Umbilical cord (tissue), 2 donors: ENCODE data around the gene FBXL13. TPM values are rescaled to one million over a fixed set of nuclear protein-coding genes. Genes with fewer than 3 reads are reported as not detected.
A peak's percentile ranks its signal among the peaks of the same experiment; 100 is the strongest.
"Not testable (repeated sequence)": the region's sequence is repeated elsewhere in the genome, so short reads cannot be mapped to it uniquely, and the experiment has no call there.

Experiments used
- DNase-seq: peaks from one replicate; pipeline ENCODE4 v3.0.0-alpha.2; 2015; ENCODE audit warnings: low spot score
- total RNA-seq: library from RNA; depleted of rRNA; stranded (reverse); fragments of >200 nt; gene quantifications from one replicate; pipeline ENCODE4 v1.2.3, GENCODE V29; 2014; ENCODE audit warnings: low replicate concordance; ENCODE audit not compliant: insufficient read depth

Gene FBXL13
- total RNA-seq, 1 donor from 2014 or later: 5.3 TPM

GRCh38 chr7:102859084-102859798 lies 215.4 kb downstream of the FBXL13 start:
- no peak for DNase-seq

- no peak for DNase-seq
Observed at GRCh38 chr7:102856036-102856435, 218.6 kb downstream of the FBXL13 start.

DNA sequence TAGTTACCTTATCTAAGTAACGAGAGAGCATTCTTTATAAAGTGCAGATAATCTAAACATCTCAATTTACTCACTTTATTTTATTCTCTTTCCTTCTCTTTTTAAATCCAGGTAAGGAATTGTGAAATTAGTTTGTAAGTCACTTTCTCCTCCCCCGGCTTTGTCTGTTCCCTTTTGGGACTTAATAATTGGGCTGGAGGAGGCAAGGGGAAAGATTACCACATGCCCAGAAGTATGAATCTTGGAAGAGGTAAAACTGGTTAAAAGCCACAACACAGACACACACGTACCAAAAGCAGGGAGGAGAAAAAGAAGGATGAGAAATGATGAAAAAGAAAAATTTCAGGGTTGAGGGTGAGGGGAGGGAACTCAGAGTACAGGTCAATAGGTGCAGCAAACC lies 225.1 kb downstream of the FBXL13 start:
- DNase-seq: no peak

DNA sequence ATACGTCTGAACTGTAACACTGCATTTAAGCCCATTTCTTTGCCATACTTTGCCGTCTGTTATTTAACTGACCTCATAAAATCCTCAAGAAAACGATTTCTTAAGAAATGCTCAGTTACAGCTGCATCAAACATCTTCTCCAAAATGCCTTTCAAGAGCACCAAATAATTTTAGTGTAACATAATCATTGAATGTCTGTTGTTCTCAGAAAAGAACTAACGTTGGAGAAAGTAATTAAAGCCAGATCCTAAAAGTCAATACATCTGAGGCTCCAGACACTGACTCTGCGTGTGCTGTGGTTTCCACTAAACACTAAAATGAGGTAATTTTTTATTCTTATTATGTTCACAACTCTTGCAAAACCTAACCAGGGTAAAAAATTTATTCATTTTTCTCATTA lies 225.5 kb downstream of the FBXL13 start:
- DNase-seq: no peak

GRCh38 chr7:102845346-102845745 lies 229.2 kb downstream of the FBXL13 start:
- no peak for DNase-seq

- no peak for DNase-seq
Observed at GRCh38 chr7:102843850-102844249, 230.7 kb downstream of the FBXL13 start.

DNA sequence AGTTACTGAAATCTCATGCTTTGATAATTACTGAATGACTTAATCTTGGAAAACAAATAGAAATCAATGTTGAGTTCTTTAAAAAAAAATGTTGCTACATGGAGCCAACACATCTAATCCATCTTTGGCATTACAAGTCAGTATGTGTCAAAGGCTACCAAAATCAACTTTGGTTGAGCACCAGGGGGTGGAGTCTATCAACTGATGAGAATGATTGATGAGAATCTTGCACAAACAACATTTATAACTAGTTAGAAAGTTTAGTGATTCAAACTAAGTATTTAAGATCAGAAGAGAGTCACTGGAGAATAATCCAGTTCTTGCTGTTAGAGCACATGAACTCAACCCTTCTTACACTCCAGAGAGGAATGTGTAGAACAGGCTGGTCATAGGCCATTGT lies 232.3 kb downstream of the FBXL13 start:
- no peak for DNase-seq

DNA sequence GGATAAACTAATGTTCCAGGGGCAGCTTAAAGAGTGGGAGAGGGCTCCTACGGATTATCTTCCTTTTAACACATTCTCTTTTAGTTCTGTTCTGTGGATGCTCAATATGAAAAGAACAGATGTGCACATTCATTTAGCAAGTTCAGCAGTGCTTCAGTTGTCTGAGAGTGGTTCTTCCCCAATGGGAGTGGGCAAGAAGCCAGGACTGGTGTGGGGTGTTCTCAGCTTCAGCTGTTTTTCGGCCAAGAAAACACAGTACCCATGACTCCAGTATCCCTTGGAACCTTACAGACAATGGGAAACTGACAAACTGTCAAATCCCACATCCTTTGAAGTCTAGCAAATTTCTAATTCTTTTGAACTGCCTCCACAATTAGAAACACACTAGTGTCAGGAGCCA lies 233.3 kb downstream of the FBXL13 start:
- no peak for DNase-seq

GRCh38 chr7:102840404-102840803 lies 234.2 kb downstream of the FBXL13 start:
- DNase-seq: no peak

GRCh38 chr7:102838572-102839101 lies 236.0 kb downstream of the FBXL13 start:
- DNase-seq: not testable (repeated sequence)

GRCh38 chr7:102837802-102838201 lies 236.8 kb downstream of the FBXL13 start:
- DNase-seq: no peak

GRCh38 chr7:102836977-102837376 lies 237.6 kb downstream of the FBXL13 start:
- no peak for DNase-seq

GRCh38 chr7:102836191-102836919 lies 238.2 kb downstream of the FBXL13 start:
- peak; percentile 95 for DNase-seq

DNA sequence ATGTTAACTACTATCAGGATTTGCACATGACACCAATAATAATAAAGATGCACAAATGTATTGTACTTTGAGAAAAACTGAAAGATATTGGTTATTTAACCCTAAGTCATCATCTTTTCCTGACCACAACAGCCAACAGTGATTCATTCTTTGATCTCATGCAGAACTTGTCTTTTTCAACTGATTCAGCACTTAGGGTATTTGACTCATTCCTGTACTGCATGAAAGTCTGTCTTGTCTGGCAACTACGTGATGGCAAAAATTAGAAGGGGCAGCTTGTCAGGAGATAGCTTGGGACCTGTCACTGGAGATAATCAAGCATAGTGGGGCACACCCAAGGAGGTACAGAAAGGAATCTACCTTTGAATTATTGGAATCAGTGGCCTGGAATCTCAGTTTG lies 239.6 kb downstream of the FBXL13 start:
- peak; percentile 86 for DNase-seq

DNA sequence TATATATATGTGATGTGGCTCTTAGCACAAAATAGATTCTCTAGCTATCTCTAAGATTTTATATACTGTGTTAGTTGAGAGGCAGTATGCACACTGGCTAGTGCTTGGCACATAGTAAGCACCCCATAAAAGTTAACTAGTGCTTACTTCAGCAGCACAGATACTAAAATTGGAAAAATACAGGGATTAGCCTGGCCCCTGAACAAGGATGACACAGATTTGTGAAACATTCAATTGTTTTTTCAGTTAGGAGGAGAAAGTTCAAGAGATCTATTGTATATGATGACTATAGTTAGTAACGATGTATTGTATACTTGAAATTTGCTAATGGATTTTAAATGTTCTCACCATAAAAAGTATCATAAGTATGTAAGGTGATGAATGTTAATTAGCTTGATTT lies 240.1 kb downstream of the FBXL13 start:
- DNase-seq: no peak

GRCh38 chr7:102833343-102833742 lies 241.3 kb downstream of the FBXL13 start:
- no peak for DNase-seq

DNA sequence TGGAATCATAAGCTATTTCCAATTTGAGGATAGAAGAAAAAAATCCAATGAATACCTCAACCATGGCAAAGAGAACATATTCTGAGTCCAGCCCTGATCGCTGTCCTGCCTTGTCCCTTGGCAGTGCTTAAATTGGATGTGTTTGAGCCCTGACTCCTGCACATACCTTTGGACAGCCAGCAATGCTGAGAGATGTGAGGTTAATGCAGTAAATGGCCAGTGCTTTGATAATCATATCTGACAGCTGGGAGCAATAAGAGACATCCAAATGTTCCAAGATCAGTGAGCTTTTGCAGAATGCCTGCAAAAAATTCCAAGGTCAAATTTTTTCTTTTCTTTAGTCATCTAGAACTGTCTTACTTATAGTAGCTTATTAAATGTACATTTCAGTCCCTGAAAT lies 241.9 kb downstream of the FBXL13 start:
- DNase-seq: peak; percentile 70

- peak; percentile 64 for DNase-seq
Observed at GRCh38 chr7:102830197-102830596, 244.4 kb downstream of the FBXL13 start.

DNA sequence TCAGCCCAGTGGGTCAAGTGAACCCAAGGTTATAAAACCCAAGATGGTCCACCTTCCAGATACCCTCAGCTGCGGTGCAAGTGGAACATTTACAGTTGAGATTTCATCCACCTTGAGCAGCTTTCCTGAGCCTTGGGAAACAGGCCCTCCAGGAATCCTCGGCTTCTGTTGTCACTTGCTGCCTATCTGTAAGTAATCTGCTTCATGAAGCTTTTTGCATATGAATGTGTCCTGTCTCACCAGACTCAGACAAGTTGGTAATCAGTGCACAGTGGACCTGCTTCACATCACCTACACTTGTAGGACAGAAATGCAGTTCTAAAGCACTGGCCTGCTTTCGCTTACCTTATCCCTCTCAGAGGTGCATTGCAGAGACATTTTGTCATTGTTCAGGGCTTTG lies 245.5 kb downstream of the FBXL13 start:
- no peak for DNase-seq

GRCh38 chr7:102828286-102828685 lies 246.3 kb downstream of the FBXL13 start:
- no peak for DNase-seq

GRCh38 chr7:102823390-102824119 lies 251.0 kb downstream of the FBXL13 start:
- DNase-seq: peak; percentile 58
